H1 (cell line): ENCODE measurements around the gene PSMD13. TPM values are rescaled to one million over a fixed set of nuclear protein-coding genes. Genes with fewer than 3 reads are reported as not detected.

Experiments
- PHF8 ChIP-seq: fragments of 200-600 bp; sonication (generic); conservative IDR thresholded peaks from 2 replicates; pipeline ENCODE4 v1.7.1; 2012; ENCODE audit warnings: low read depth, mild to moderate bottlenecking, inconsistent platforms, low read length, moderate library complexity
- polyA plus RNA-seq, 7 experiments: library from polyadenylated mRNA; depleted of rRNA in 3 of 7; stranded (reverse) in 5 of 7; unstranded in 2 of 7; fragments of >200 nt in 5 of 7; fragments of 200-250 nt in 2 of 7; gene quantifications; 1 replicate in 5 of 7; 2 replicates in 1 of 7; 4 replicates in 1 of 7; pipeline versions ENCODE4 v1.2.1 to v1.2.3, GENCODE V29; 2011 to 2013; ENCODE audit warnings: missing spikeins in 2 of 7, mixed read lengths in 2 of 7
- total RNA-seq: library from RNA; stranded (reverse); fragmentation: NEBNext Ultra II Directional; extraction: Animal tissue kit (Norgen Biotek cat#: 25700); gene quantifications from 2 replicates; pipeline ENCODE4 v1.2.1, GENCODE V29; 2021
- TF ChIP-seq, protein P1 (sequence below): fragments of 300-600 bp; sonication (generic); IDR thresholded peaks from 2 replicates; pipeline ENCODE4 v1.7.1; 2012; ENCODE audit warnings: low read length, moderate library complexity, mild to moderate bottlenecking, inconsistent platforms; ENCODE audit not compliant: insufficient replicate concordance

Gene PSMD13
- total and polyA plus RNA-seq, 2 of the 8 experiments (the other 6 are each of a cell fraction or from before 2014, with no cell fraction given), result 121 to 141 TPM

DNA sequence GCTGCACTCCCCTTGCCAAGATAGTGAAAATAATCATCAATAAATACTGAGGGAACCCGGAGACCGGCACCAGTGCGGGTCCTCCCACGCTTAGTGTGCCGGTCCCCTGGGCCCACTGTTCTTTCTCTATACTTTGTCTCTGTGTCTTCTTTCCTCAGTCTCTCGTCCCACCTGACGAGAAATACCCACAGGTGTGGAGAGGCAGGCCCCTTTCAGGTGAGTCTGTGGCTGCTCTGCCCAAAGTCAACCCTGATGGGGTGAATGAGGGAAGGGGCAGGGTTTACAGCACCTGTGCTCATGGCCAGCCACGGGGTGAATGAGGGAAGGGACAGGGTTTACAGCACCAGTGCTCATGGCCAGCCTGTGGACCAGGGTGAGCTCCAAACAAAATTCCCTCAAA lies 34.3 kb upstream of the PSMD13 start (continued):
- TF ChIP-seq, protein P1, sequence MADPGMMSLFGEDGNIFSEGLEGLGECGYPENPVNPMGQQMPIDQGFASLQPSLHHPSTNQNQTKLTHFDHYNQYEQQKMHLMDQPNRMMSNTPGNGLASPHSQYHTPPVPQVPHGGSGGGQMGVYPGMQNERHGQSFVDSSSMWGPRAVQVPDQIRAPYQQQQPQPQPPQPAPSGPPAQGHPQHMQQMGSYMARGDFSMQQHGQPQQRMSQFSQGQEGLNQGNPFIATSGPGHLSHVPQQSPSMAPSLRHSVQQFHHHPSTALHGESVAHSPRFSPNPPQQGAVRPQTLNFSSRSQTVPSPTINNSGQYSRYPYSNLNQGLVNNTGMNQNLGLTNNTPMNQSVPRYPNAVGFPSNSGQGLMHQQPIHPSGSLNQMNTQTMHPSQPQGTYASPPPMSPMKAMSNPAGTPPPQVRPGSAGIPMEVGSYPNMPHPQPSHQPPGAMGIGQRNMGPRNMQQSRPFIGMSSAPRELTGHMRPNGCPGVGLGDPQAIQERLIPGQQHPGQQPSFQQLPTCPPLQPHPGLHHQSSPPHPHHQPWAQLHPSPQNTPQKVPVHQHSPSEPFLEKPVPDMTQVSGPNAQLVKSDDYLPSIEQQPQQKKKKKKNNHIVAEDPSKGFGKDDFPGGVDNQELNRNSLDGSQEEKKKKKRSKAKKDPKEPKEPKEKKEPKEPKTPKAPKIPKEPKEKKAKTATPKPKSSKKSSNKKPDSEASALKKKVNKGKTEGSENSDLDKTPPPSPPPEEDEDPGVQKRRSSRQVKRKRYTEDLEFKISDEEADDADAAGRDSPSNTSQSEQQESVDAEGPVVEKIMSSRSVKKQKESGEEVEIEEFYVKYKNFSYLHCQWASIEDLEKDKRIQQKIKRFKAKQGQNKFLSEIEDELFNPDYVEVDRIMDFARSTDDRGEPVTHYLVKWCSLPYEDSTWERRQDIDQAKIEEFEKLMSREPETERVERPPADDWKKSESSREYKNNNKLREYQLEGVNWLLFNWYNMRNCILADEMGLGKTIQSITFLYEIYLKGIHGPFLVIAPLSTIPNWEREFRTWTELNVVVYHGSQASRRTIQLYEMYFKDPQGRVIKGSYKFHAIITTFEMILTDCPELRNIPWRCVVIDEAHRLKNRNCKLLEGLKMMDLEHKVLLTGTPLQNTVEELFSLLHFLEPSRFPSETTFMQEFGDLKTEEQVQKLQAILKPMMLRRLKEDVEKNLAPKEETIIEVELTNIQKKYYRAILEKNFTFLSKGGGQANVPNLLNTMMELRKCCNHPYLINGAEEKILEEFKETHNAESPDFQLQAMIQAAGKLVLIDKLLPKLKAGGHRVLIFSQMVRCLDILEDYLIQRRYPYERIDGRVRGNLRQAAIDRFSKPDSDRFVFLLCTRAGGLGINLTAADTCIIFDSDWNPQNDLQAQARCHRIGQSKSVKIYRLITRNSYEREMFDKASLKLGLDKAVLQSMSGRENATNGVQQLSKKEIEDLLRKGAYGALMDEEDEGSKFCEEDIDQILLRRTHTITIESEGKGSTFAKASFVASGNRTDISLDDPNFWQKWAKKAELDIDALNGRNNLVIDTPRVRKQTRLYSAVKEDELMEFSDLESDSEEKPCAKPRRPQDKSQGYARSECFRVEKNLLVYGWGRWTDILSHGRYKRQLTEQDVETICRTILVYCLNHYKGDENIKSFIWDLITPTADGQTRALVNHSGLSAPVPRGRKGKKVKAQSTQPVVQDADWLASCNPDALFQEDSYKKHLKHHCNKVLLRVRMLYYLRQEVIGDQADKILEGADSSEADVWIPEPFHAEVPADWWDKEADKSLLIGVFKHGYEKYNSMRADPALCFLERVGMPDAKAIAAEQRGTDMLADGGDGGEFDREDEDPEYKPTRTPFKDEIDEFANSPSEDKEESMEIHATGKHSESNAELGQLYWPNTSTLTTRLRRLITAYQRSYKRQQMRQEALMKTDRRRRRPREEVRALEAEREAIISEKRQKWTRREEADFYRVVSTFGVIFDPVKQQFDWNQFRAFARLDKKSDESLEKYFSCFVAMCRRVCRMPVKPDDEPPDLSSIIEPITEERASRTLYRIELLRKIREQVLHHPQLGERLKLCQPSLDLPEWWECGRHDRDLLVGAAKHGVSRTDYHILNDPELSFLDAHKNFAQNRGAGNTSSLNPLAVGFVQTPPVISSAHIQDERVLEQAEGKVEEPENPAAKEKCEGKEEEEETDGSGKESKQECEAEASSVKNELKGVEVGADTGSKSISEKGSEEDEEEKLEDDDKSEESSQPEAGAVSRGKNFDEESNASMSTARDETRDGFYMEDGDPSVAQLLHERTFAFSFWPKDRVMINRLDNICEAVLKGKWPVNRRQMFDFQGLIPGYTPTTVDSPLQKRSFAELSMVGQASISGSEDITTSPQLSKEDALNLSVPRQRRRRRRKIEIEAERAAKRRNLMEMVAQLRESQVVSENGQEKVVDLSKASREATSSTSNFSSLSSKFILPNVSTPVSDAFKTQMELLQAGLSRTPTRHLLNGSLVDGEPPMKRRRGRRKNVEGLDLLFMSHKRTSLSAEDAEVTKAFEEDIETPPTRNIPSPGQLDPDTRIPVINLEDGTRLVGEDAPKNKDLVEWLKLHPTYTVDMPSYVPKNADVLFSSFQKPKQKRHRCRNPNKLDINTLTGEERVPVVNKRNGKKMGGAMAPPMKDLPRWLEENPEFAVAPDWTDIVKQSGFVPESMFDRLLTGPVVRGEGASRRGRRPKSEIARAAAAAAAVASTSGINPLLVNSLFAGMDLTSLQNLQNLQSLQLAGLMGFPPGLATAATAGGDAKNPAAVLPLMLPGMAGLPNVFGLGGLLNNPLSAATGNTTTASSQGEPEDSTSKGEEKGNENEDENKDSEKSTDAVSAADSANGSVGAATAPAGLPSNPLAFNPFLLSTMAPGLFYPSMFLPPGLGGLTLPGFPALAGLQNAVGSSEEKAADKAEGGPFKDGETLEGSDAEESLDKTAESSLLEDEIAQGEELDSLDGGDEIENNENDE, result no peak
- TF ChIP-seq PHF8, result no peak
